K562 (cell line): ENCODE data around the gene HOXB5. TPM values are rescaled to one million over a fixed set of nuclear protein-coding genes. Genes with fewer than 3 reads are reported as not detected.

ENCODE experiments used
- ATAC-seq: fragments of 200-7000 bp; cut with Tn5 transposase; 3 replicates; pipeline ENCODE4 v1.9.1; 2020; ENCODE audit warnings: moderate library complexity
- BruUV-seq: library from RNA; stranded (reverse); fragments of 400-500 nt; replicated peaks from 2 replicates; lab custom pipeline; 2021; lab: Mats Ljungman, UMichigan
- CTCF ChIA-PET: fragments of 300-600 bp; formaldehyde crosslinking; extraction: SDS; loops from one replicate; lab custom pipeline; 2021; ENCODE audit warnings: low intra/inter-chr PET ratio; lab: Yijun Ruan, JAX
- POLR2A ChIA-PET: fragments of 300-600, 350-650 bp; sonication (Branson Sonifier 250); formaldehyde crosslinking; extraction: SDS; loops from one replicate; lab custom pipeline; 2021; ENCODE audit warnings: antibody characterized with exemption, inconsistent platforms; lab: Yijun Ruan, JAX
- DNase-seq, 4 experiments: peaks; one replicate each; pipeline versions ENCODE4 v3.0.0 to v3.0.0-alpha.2; 2011 to 2018; ENCODE audit warnings: low spot score in 3 of 4, mixed read lengths in 3 of 4; ENCODE audit errors: extremely low read depth in 1 of 4
- FAIRE-seq: peaks from 2 replicates; lab custom pipeline; 2011; peaks lifted over from hg19 to GRCh38; lab: Jason Lieb, UNC
- H2AFZ ChIP-seq: 2 replicates; pipeline ENCODE4 v1.6.0; 2011; ENCODE audit warnings: low read depth, low read length, control low read depth, inconsistent platforms
- H3K27ac ChIP-seq: fragments of 200-600 bp; 3 replicates; pipeline ENCODE4 v1.8.0; 2011; ENCODE audit warnings: low read depth, mild to moderate bottlenecking, control low read depth, inconsistent platforms, low read length, moderate library complexity, mixed read lengths; ENCODE audit errors: extremely low read depth
- H3K27me3 ChIP-seq, 2 experiments: fragments of 300-600 bp in 1 of 2; 2 replicates in 1 of 2; 3 replicates in 1 of 2; pipeline versions ENCODE4 v1.6.0 to v1.8.0; 2011; ENCODE audit warnings: inconsistent platforms in 2 of 2, low read length in 2 of 2, mild to moderate bottlenecking in 1 of 2, mixed read lengths in 1 of 2, moderate library complexity in 1 of 2; ENCODE audit not compliant: control insufficient read depth in 2 of 2, insufficient read depth in 2 of 2
- H3K36me3 ChIP-seq: fragments of 300-600 bp; 3 replicates; pipeline ENCODE4 v1.8.0; 2011; ENCODE audit warnings: mild to moderate bottlenecking, low read length, inconsistent platforms; ENCODE audit not compliant: control insufficient read depth, insufficient read depth
- H3K4me1 ChIP-seq, 2 experiments: fragments of 200-600 bp in 1 of 2; replicated peaks in 1 of 2; 2 replicates in 1 of 2; 3 replicates in 1 of 2; pipeline versions ENCODE4 v1.5.1 to v1.8.0; 2011; ENCODE audit warnings: inconsistent platforms in 2 of 2, low read length in 2 of 2, mild to moderate bottlenecking in 1 of 2, mixed read lengths in 1 of 2, moderate library complexity in 1 of 2; ENCODE audit not compliant: control insufficient read depth in 2 of 2, insufficient read depth in 2 of 2
- H3K4me2 ChIP-seq: 2 replicates; pipeline ENCODE4 v1.6.1; 2011; ENCODE audit warnings: low read length, control low read depth, inconsistent platforms, mixed read lengths; ENCODE audit not compliant: insufficient read depth
- H3K4me3 ChIP-seq: fragments of 200-600 bp; sonication (generic), shearing (Covaris generic); 2 replicates; pipeline ENCODE4 v1.5.1; 2016; ENCODE audit warnings: control low read depth, inconsistent platforms
- H3K79me2 ChIP-seq: fragments of 200-600 bp; 3 replicates; pipeline ENCODE4 v1.8.0; 2011; ENCODE audit warnings: low read length, inconsistent platforms; ENCODE audit not compliant: control insufficient read depth, insufficient read depth
- H3K9ac ChIP-seq, 2 experiments: 2 replicates each; pipeline versions ENCODE4 v1.6.0 to v1.6.1; 2011; ENCODE audit warnings: low read depth in 2 of 2, low read length in 2 of 2, control low read depth in 1 of 2, inconsistent platforms in 1 of 2, mild to moderate bottlenecking in 1 of 2, mixed read lengths in 1 of 2; ENCODE audit not compliant: insufficient read depth in 1 of 2
- H3K9me1 ChIP-seq: one replicate; pipeline ENCODE4 v1.6.0; 2011; ENCODE audit warnings: inconsistent platforms, mild to moderate bottlenecking, low read length, moderate library complexity; ENCODE audit not compliant: control insufficient read depth, insufficient read depth
- H3K9me3 ChIP-seq: replicated peaks from 2 replicates; pipeline ENCODE4 v1.5.1; 2011; ENCODE audit warnings: low read depth, low read length, inconsistent platforms; ENCODE audit not compliant: control insufficient read depth, insufficient read depth
- H4K20me1 ChIP-seq: replicated peaks from 2 replicates; pipeline ENCODE4 v1.6.1; 2011; ENCODE audit warnings: low read length, inconsistent platforms, mixed read lengths; ENCODE audit not compliant: control insufficient read depth, insufficient read depth
- CTCF ChIP-seq, 3 experiments: IDR thresholded peaks in 2 of 3; conservative IDR thresholded peaks in 1 of 3; 2 replicates each; pipeline ENCODE4 v1.5.1; 2011 to 2012; ENCODE audit warnings: low read length in 3 of 3, mild to moderate bottlenecking in 3 of 3, control low read depth in 2 of 3, improper control_type of control experiment in 1 of 3, inconsistent platforms in 1 of 3, low read depth in 1 of 3, mixed read lengths in 1 of 3, moderate library complexity in 1 of 3; ENCODE audit not compliant: insufficient read depth in 2 of 3
- ELF1 ChIP-seq: fragments of 200-800 bp; sonication (Bioruptor generic); IDR thresholded peaks from 2 replicates; pipeline ENCODE4 v1.6.1; 2016; ENCODE audit warnings: missing genetic modification characterization, missing compliant biosample characterization
- HMG20B ChIP-seq: fragments of 250-450 bp; sonication (Bioruptor Pico); IDR thresholded peaks from 2 replicates; pipeline ENCODE4 v1.5.0; 2021; ENCODE audit warnings: mild to moderate bottlenecking
- KAT7 ChIP-seq: sonication (generic); formaldehyde crosslinking; IDR thresholded peaks from 2 replicates; pipeline ENCODE4 v1.8.0; 2022; ENCODE audit warnings: missing genetic modification reagents, mild to moderate bottlenecking, borderline replicate concordance
- TAF7 ChIP-seq: fragments of 450-650 bp; IDR thresholded peaks from 2 replicates; pipeline ENCODE4 v1.6.1; 2016; ENCODE audit warnings: missing genetic modification characterization, missing compliant biosample characterization
- ZKSCAN1 ChIP-seq: fragments of 150-350 bp; IDR thresholded peaks from 2 replicates; pipeline ENCODE4 v1.6.1; 2016; ENCODE audit warnings: low read depth, low read length
- WGBS: fragments of 100-300 bp; shearing (Covaris generic); methylation state at CpG from one replicate; pipeline ENCODE4 v1.1.6; 2016; ENCODE audit warnings: low coverage, mixed read lengths; ENCODE audit not compliant: insufficient coverage; ENCODE audit errors: missing lambda C conversion rate; 5-methylcytosine and 5-hydroxymethylcytosine counted together
- in situ Hi-C: fragments of 300-500 bp; cut with MboI; formaldehyde crosslinking; loops from 4 replicates; pipeline ENCODE4 v1.15.0; 2018; ENCODE audit warnings: inconsistent platforms, mixed read lengths
- intact Hi-C: fragments of 100-400 bp; cut with micrococcal nuclease; formaldehyde crosslinking; loops from 2 replicates; pipeline ENCODE4 v1.14.2; 2022
- polyA plus RNA-seq, 8 experiments: library from polyadenylated mRNA; depleted of rRNA in 4 of 8; stranded (reverse) in 5 of 8; unstranded in 3 of 8; fragments of >200 nt; fragmentation: Nextera tagmentation in 2 of 8; fragmentation: Illumina TruSeq in 1 of 8; extraction: Ambion mirVana in 2 of 8; extraction: Trizol in 1 of 8; gene quantifications; 2 replicates each; pipeline versions ENCODE4 v1.2.1 to v1.2.3, GENCODE V29; 2011 to 2014; ENCODE audit warnings: inconsistent platforms in 1 of 8, missing spikeins in 1 of 8
- total RNA-seq, 7 experiments: library from RNA; depleted of rRNA in 6 of 7; stranded (reverse); fragments of >200 nt in 6 of 7; fragmentation: Illumina TruSeq in 2 of 7; extraction: Trizol in 2 of 7; gene quantifications; 2 replicates each; pipeline versions ENCODE4 v1.2.1 to v1.2.3, GENCODE V29; 2011 to 2021; ENCODE audit warnings: low replicate concordance in 1 of 7
- TF ChIP-seq, protein P1 (sequence below): fragments of 450-650 bp; IDR thresholded peaks from 2 replicates; pipeline ENCODE4 v1.6.1; 2016; ENCODE audit warnings: missing biosample characterization, missing genetic modification characterization
- TF ChIP-seq, protein P2 (sequence below): fragments of 450-650 bp; IDR thresholded peaks from 2 replicates; pipeline ENCODE4 v1.6.1; 2016; ENCODE audit warnings: mild to moderate bottlenecking

Gene HOXB5
- total and polyA plus RNA-seq, 9 of the 15 experiments (the other 6 are each of a cell fraction or from before 2014, with no cell fraction given) = 0.24 to 2.7 (median 0.65) TPM

DNA sequence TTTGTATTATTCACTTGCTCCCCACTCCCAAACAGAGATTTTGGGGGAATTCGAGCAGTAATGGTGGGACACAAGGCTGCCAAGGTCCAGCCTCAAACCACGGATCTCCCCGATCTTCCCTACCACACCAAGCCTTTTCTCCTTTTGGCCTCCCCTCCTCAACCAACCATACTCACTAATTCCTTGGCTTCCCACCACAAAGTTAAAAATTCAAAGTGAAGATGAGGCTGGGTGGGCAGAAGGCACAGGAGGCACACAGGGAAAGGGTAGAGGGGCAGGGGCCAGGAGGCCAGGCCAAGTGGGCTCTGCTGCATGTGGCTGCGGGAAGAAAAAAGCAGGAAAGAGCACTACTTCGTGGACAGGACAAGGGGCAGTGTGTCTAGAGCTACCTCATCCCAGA, 30.6 kb downstream of the HOXB5 start (continued):
- TF ChIP-seq, protein P1, sequence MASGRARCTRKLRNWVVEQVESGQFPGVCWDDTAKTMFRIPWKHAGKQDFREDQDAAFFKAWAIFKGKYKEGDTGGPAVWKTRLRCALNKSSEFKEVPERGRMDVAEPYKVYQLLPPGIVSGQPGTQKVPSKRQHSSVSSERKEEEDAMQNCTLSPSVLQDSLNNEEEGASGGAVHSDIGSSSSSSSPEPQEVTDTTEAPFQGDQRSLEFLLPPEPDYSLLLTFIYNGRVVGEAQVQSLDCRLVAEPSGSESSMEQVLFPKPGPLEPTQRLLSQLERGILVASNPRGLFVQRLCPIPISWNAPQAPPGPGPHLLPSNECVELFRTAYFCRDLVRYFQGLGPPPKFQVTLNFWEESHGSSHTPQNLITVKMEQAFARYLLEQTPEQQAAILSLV (tag) = no peak
- no peak for TF ChIP-seq ELF1 (tag)
- TF ChIP-seq, protein P2, sequence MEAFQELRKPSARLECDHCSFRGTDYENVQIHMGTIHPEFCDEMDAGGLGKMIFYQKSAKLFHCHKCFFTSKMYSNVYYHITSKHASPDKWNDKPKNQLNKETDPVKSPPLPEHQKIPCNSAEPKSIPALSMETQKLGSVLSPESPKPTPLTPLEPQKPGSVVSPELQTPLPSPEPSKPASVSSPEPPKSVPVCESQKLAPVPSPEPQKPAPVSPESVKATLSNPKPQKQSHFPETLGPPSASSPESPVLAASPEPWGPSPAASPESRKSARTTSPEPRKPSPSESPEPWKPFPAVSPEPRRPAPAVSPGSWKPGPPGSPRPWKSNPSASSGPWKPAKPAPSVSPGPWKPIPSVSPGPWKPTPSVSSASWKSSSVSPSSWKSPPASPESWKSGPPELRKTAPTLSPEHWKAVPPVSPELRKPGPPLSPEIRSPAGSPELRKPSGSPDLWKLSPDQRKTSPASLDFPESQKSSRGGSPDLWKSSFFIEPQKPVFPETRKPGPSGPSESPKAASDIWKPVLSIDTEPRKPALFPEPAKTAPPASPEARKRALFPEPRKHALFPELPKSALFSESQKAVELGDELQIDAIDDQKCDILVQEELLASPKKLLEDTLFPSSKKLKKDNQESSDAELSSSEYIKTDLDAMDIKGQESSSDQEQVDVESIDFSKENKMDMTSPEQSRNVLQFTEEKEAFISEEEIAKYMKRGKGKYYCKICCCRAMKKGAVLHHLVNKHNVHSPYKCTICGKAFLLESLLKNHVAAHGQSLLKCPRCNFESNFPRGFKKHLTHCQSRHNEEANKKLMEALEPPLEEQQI = no peak
- TF ChIP-seq ZKSCAN1 = no peak

GRCh38 chr17:48561884-48562810, 31.4 kb downstream of the HOXB5 start:
- no peak overlapping the region for H3K9ac ChIP-seq
- H4K20me1 ChIP-seq = no peaks in the 10 kb centered on the region
- TF ChIP-seq TAF7 (tag) (no peak), KAT7 (CRISPR knock-in tag) (no peak), CTCF (IDR thresholded peaks at IDR 0.05 in 2 of 3, conservative IDR thresholded peaks at IDR 0.05 in 1 of 3; ENCODE audit: insufficient read depth in 2 of 3, low read depth in 1 of 3, low read length in 3 of 3) (peak; percentile 36 to 47 (median 44); a peak in 5 of 6 replicates), HMG20B (no peak)
- DNase-seq (peak in 3 of 4 experiments; percentile 47 to 62 (median 59)), ATAC-seq (peak; percentile 81), FAIRE-seq (peak; percentile 55)
- peaks cover 29% of the 10 kb centered on the region for H3K79me2 ChIP-seq
- no peak overlapping the region for H3K27ac ChIP-seq
- no peak overlapping the region for H2AFZ ChIP-seq
- H3K4me1 ChIP-seq = peaks cover 10 to 22% of the 10 kb centered on the region in 2 experiments
- H3K27me3 ChIP-seq = no peaks in the 10 kb centered on the region
- H3K4me2 ChIP-seq = no peak overlapping the region
- in situ Hi-C loops = no loop called here
- CTCF ChIA-PET = no interaction called here
- intact Hi-C loops = no loop called here
- H3K9me3 ChIP-seq = no peaks in the 10 kb centered on the region
- POLR2A ChIA-PET = interaction anchor here (1.4 to 1.6 kb wide), 2 partner anchors 15 to 17 kb away, joined by 3 to 8 read pairs; no protein-coding TSS in a partner anchor
- peaks cover 6% of the 10 kb centered on the region for H3K9me1 ChIP-seq
- no peak overlapping the region for H3K4me3 ChIP-seq
- WGBS = 85% methylated on average over 15 of the region's 15 CpGs
- BruUV-seq = no TSS peak
- H3K36me3 ChIP-seq = peaks cover 89% of the 10 kb centered on the region; the same call in 2 of the 3 replicates
